Psoas muscle (tissue), 8 donors: ENCODE data around the gene RAB3IL1. TPM values are rescaled to one million over a fixed set of nuclear protein-coding genes. Genes with fewer than 3 reads are reported as not detected.

ENCODE experiments used
- ATAC-seq, 4 donors: fragments of 200-7000 bp; cut with Tn5 transposase; one replicate each; pipeline ENCODE4 v1.9.1; 2020; ENCODE audit warnings: moderate library complexity in 3 of 4, mild to moderate bottlenecking in 2 of 4
- DNase-seq, 2 donors: peaks; one replicate each; pipeline ENCODE4 v3.0.0-alpha.2; 2020
- H3K27ac ChIP-seq: fragments of 200-600 bp; one replicate; pipeline ENCODE4 v1.8.0; 2022
- H3K27me3 ChIP-seq, 3 donors: fragments of 200-600 bp in 1 of 3; one replicate each; pipeline versions ENCODE4 v1.6.1 to v1.8.0; 2013 to 2022; ENCODE audit warnings: low read length in 2 of 3, mild to moderate bottlenecking in 2 of 3, moderate library complexity in 1 of 3; ENCODE audit not compliant: insufficient read depth in 3 of 3
- H3K36me3 ChIP-seq, 2 donors: fragments of 200-600 bp in 1 of 2; one replicate each; pipeline versions ENCODE4 v1.6.1 to v1.8.0; 2013 to 2022; ENCODE audit warnings: low read depth in 1 of 2, mild to moderate bottlenecking in 1 of 2, moderate library complexity in 1 of 2; ENCODE audit not compliant: insufficient read depth in 1 of 2
- H3K4me1 ChIP-seq: fragments of 200-600 bp; one replicate; pipeline ENCODE4 v1.8.0; 2022
- H3K4me3 ChIP-seq: fragments of 200-600 bp; one replicate; pipeline ENCODE4 v1.8.0; 2022; ENCODE audit warnings: mild to moderate bottlenecking
- H3K9me3 ChIP-seq: fragments of 200-600 bp; one replicate; pipeline ENCODE4 v1.8.0; 2022
- CTCF ChIP-seq: fragments of 200-600 bp; IDR thresholded peaks from one replicate; pipeline ENCODE4 v1.8.0; 2022; ENCODE audit warnings: antibody characterized with exemption
- WGBS, 3 donors: extraction: QIAGEN DNeasy Blood & Tissue Kit; methylation state at CpG; one replicate each; pipeline versions ENCODE4 v1.1.6 to v1.1.7; 2013; 5-methylcytosine and 5-hydroxymethylcytosine counted together
- intact Hi-C, 2 donors: fragments of 100-400 bp; cut with DNase I; formaldehyde crosslinking; loops; one replicate each; pipeline versions ENCODE4 v1.11.0 to v1.14.2; 2022
- polyA plus RNA-seq, 3 donors: library from polyadenylated mRNA; stranded (reverse); fragments of 200-250 nt; gene quantifications; one replicate each; pipeline ENCODE4 v1.2.3, GENCODE V29; 2013
- total RNA-seq, 4 donors: library from RNA; stranded (reverse); fragmentation: NEBNext Ultra II Directional in 2 of 4; extraction: Animal tissue kit (Norgen Biotek cat#: 25700) in 2 of 4; gene quantifications; one replicate each; pipeline versions ENCODE4 v1.2.1 to v1.2.4, GENCODE V29; 2021 to 2023
- donor health status: healthy with polysubstance abuse.
- donor health status: DM: no; HTN: no; CAD: no; lungs with moderate emphysema.
- donor health status: Bipolar disorder and iron deficiency.
- donor health status: healthy.
- donor health status: DM: yes; HTN: yes; CAD: no.
- donor health status: DM: no; HTN: no; CAD: no.
- donor health status: DM: no; HTN: no; CAD: no.
- donor health status: DM: yes; HTN: yes; CAD: no.

The RAB3IL1 gene
- total and polyA plus RNA-seq, 7 donors = 1.7 to 5.9 (median 4.9) TPM

- Histone ChIP-seq H3K4me1 (no peaks in the 10 kb centered on the region), H3K27ac (no peak overlapping the region), H3K27me3 (no peaks in the 10 kb centered on the region), H3K9me3 (no peaks in the 10 kb centered on the region), H3K4me3 (no peak overlapping the region), H3K36me3 (no peaks in the 10 kb centered on the region)
- ATAC-seq (no peak), DNase-seq (no peak)
- 57 to 76% (median 64%) methylated on average over 4 of the region's 4 CpGs for WGBS, 3 donors
- intact Hi-C loops = loop anchor here (5.0 kb wide), 2 partner anchors 103 to 212 kb away; partner anchors contain the start of genes FEN1 (in 1 of the 2) and TMEM258 (in 1 of the 2)
- no peak for TF ChIP-seq CTCF
Measured at GRCh38 chr11:61895718-61896059, 21.7 kb downstream of the RAB3IL1 start.

GRCh38 chr11:61895046-61895717 is 22.2 kb downstream of the RAB3IL1 start:
- H3K27ac ChIP-seq = no peak overlapping the region
- H3K4me1 ChIP-seq = no peaks in the 10 kb centered on the region
- no peaks in the 10 kb centered on the region for H3K9me3 ChIP-seq
- H3K4me3 ChIP-seq = no peak overlapping the region
- intact Hi-C loops = loop anchor here (5.0 kb wide), 2 partner anchors 103 to 212 kb away; partner anchors contain the start of genes FEN1 (in 1 of the 2) and TMEM258 (in 1 of the 2)
- no peak for TF ChIP-seq CTCF
- no peak for ATAC-seq
- no peaks in the 10 kb centered on the region for H3K36me3 ChIP-seq
- DNase-seq = no peak
- H3K27me3 ChIP-seq = no peaks in the 10 kb centered on the region
- WGBS, 3 donors = 71 to 80% (median 79%) methylated on average over 14 to 17 of the region's 17 CpGs

GRCh38 chr11:61893981-61894380 is 23.4 kb downstream of the RAB3IL1 start:
- no peaks in the 10 kb centered on the region for H3K36me3 ChIP-seq
- intact Hi-C loops = loop anchor here (5.0 kb wide), 2 partner anchors 77 to 102 kb away; partner anchors contain the start of genes FADS1 (in 1 of the 2), FEN1 (in 1 of the 2) and TMEM258 (in 1 of the 2)
- 58 to 68% (median 67%) methylated on average over 5 of the region's 5 CpGs for WGBS, 3 donors
- H3K4me3 ChIP-seq = no peak overlapping the region
- H3K27me3 ChIP-seq = no peaks in the 10 kb centered on the region
- H3K27ac ChIP-seq = no peak overlapping the region
- no peak for DNase-seq
- TF ChIP-seq CTCF = no peak
- H3K4me1 ChIP-seq = peaks cover 7% of the 10 kb centered on the region
- no peaks in the 10 kb centered on the region for H3K9me3 ChIP-seq
- ATAC-seq = no peak

- intact Hi-C loops = loop anchor here (5.0 kb wide), 2 partner anchors 75 to 100 kb away; partner anchors contain the start of genes FADS1 (in 1 of the 2), FEN1 (in 1 of the 2) and TMEM258 (in 1 of the 2)
- TF ChIP-seq CTCF = no peak
- DNase-seq (no peak), ATAC-seq (peak in 2 of 4 donors; percentile 1 to 18)
- Histone ChIP-seq H3K4me3 (peak overlapping the region; percentile 91), H3K9me3 (no peaks in the 10 kb centered on the region), H3K4me1 (peaks cover 23% of the 10 kb centered on the region), H3K27ac (peak overlapping the region; percentile 87), H3K27me3 (no peaks in the 10 kb centered on the region), H3K36me3 (no peaks in the 10 kb centered on the region)
- 28 to 46% (median 41%) methylated on average over 10 to 12 of the region's 12 CpGs for WGBS, 3 donors
Measured at GRCh38 chr11:61892085-61892370, 25.3 kb downstream of the RAB3IL1 start.
